D721Med (cell line): ENCODE measurements around the gene KCNC2.
"Not testable (repeated sequence)": the region's sequence is repeated elsewhere in the genome, so short reads cannot be mapped to it uniquely, and the experiment has no call there.

Experiments
- DNase-seq: peaks from one replicate; pipeline ENCODE4 v3.0.0; 2011; ENCODE audit warnings: low spot score; ENCODE audit not compliant: insufficient read length
- FAIRE-seq: peaks from 2 replicates; lab custom pipeline; 2011; peaks lifted over from hg19 to GRCh38; lab: Jason Lieb, UNC
- CTCF ChIP-seq: IDR thresholded peaks from 2 replicates; pipeline ENCODE4 v1.5.1; 2012; ENCODE audit warnings: mild to moderate bottlenecking, control low read depth; ENCODE audit not compliant: insufficient read depth; ENCODE audit errors: missing control alignments

The KCNC2 gene

GRCh38 chr12:75194250-75194649 lies 15.4 kb downstream of the KCNC2 start:
- no peak for FAIRE-seq

GRCh38 chr12:75192196-75192595 lies 17.4 kb downstream of the KCNC2 start:
- TF ChIP-seq CTCF = no peak
- no peak for FAIRE-seq
- DNase-seq = no peak

More at GRCh38 chr12:75194250-75194649, 15.4 kb downstream of the KCNC2 start:
- no peak for TF ChIP-seq CTCF
- DNase-seq = no peak

- no peak for TF ChIP-seq CTCF
- DNase-seq (no peak), FAIRE-seq (no peak)
Observed at GRCh38 chr12:75190846-75191245, 18.8 kb downstream of the KCNC2 start.

GRCh38 chr12:75185881-75186280 lies 23.8 kb downstream of the KCNC2 start:
- not testable (repeated sequence) for FAIRE-seq, DNase-seq

- TF ChIP-seq CTCF = no peak
- FAIRE-seq (no peak), DNase-seq (no peak)
Observed at GRCh38 chr12:75184516-75184915, 25.1 kb downstream of the KCNC2 start.

GRCh38 chr12:75183967-75184366 lies 25.7 kb downstream of the KCNC2 start:
- no peak for TF ChIP-seq CTCF
- FAIRE-seq = no peak

GRCh38 chr12:75177997-75178396 lies 31.6 kb downstream of the KCNC2 start:
- TF ChIP-seq CTCF = no peak
- DNase-seq (no peak), FAIRE-seq (peak; percentile 53)

More at GRCh38 chr12:75183967-75184366, 25.7 kb downstream of the KCNC2 start:
- no peak for DNase-seq

- TF ChIP-seq CTCF = no peak
- no peak for FAIRE-seq
- no peak for DNase-seq
Observed at GRCh38 chr12:75172611-75173010, 37.0 kb downstream of the KCNC2 start.
